Smooth muscle cell (in vitro differentiated cells): ENCODE results near the gene CLEC1B. TPM values are rescaled to one million over a fixed set of nuclear protein-coding genes. Genes with fewer than 3 reads are reported as not detected.

Experiments
- DNase-seq: peaks from one replicate; lab custom pipeline; 2025; ENCODE audit not compliant: unreplicated experiment; lab: John Stamatoyannopoulos, UW
- H2AFZ ChIP-seq: fragments of 200-600 bp; sonication (generic); 2 replicates; pipeline ENCODE4 v1.6.0; 2016; ENCODE audit warnings: antibody characterized with exemption, low read depth, mild to moderate bottlenecking
- H3F3A ChIP-seq: fragments of 200-600 bp; sonication (generic); 2 replicates; pipeline ENCODE4 v1.6.0; 2017; ENCODE audit warnings: antibody characterized with exemption, low read depth
- H3K27ac ChIP-seq: fragments of 200-600 bp; sonication (generic); 2 replicates; pipeline ENCODE4 v1.5.1; 2016; ENCODE audit warnings: low read depth, mild to moderate bottlenecking
- H3K27me3 ChIP-seq: fragments of 200-600 bp; sonication (generic); 2 replicates; pipeline ENCODE4 v1.6.1; 2016; ENCODE audit warnings: low read depth, mild to moderate bottlenecking
- H3K36me3 ChIP-seq: fragments of 200-600 bp; sonication (generic); 2 replicates; pipeline ENCODE4 v1.5.1; 2016; ENCODE audit warnings: low read depth
- H3K4me1 ChIP-seq: fragments of 200-600 bp; sonication (generic); 2 replicates; pipeline ENCODE4 v1.5.1; 2016; ENCODE audit warnings: low read depth
- H3K4me2 ChIP-seq: fragments of 200-600 bp; sonication (generic); 2 replicates; pipeline ENCODE4 v1.6.0; 2016; ENCODE audit warnings: mild to moderate bottlenecking
- H3K4me3 ChIP-seq: fragments of 200-600 bp; sonication (generic); 2 replicates; pipeline ENCODE4 v1.5.1; 2016; ENCODE audit warnings: mild to moderate bottlenecking
- H3K79me2 ChIP-seq: fragments of 200-600 bp; sonication (generic); 2 replicates; pipeline ENCODE4 v1.6.0; 2016; ENCODE audit warnings: low read depth, mild to moderate bottlenecking
- H3K9ac ChIP-seq: fragments of 200-600 bp; sonication (generic); 2 replicates; pipeline ENCODE4 v1.6.0; 2016; ENCODE audit warnings: low read depth
- H3K9me3 ChIP-seq: fragments of 200-600 bp; sonication (generic); replicated peaks from 2 replicates; pipeline ENCODE4 v1.5.1; 2016; ENCODE audit warnings: low read depth
- H4K20me1 ChIP-seq: fragments of 200-600 bp; sonication (generic); 2 replicates; pipeline ENCODE4 v1.6.0; 2016; ENCODE audit warnings: low read depth
- WGBS: methylation state at CpG from one replicate; pipeline ENCODE4 v1.1.7; 2016; ENCODE audit warnings: low lambda C conversion rate; 5-methylcytosine and 5-hydroxymethylcytosine counted together
- polyA plus RNA-seq: library from polyadenylated mRNA; unstranded; fragments of >200 nt; fragmentation: Nextera tagmentation; extraction: Ambion mirVana; gene quantifications from 2 replicates; pipeline ENCODE4 v1.2.1, GENCODE V29; 2016
- total RNA-seq: library from RNA; depleted of rRNA; stranded (reverse); fragments of >200 nt; gene quantifications from 2 replicates; pipeline ENCODE4 v1.2.3, GENCODE V29; 2014
- TF ChIP-seq, protein P1 (sequence below): fragments of 200-600 bp; sonication (generic); IDR thresholded peaks from 2 replicates; pipeline ENCODE4 v1.5.1; 2017; ENCODE audit warnings: borderline replicate concordance, mild to moderate bottlenecking, antibody characterized with exemption; ENCODE audit not compliant: insufficient read depth, poor library complexity, severe bottlenecking

Gene CLEC1B
- total RNA-seq (2.5 and 2.9 TPM in 2 replicates), polyA plus RNA-seq (2.8 and 4.1 TPM in 2 replicates)

DNA sequence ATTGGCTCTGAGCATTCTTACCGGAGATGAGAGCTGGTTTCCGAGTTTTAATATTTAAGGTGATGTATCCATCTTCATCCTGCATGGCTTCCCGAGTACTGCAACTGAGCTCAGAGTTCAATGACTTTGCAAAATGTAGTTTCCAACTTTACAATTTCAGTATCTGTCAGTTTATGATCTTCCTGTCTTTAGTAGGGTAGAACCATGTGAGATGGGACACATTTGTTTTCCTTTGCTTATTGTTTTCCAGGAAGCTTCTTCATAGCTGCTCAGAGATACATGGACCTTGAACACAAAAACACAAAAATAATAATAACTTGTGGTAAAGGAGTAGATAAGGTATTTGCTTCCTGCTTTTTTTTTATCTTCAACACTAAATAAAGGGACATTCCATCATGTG, at the start of gene CLEC1B:
Gene CLEC1B, minus strand, starts transcription at position 106 of the 400 bp plus-strand sequence. Its CDS starts 21 bp downstream, at position 85.
- Histone ChIP-seq H3K36me3 (no peaks in the 10 kb centered on the region), H3F3A (peaks cover 11% of the 10 kb centered on the region), H3K9ac (no peak within 1 kb of the TSS), H3K27ac (peak within 1 kb of the TSS; percentile 81), H3K4me3 (no peak within 1 kb of the TSS), H3K79me2 (no peaks in the 10 kb centered on the region), H3K4me2 (peak within 1 kb of the TSS; percentile 71), H3K27me3 (no peaks in the 10 kb centered on the region), H4K20me1 (no peaks in the 10 kb centered on the region), H3K4me1 (peaks cover 9% of the 10 kb centered on the region), H2AFZ (no peak within 1 kb of the TSS), H3K9me3 (no peaks in the 10 kb centered on the region)
- TF ChIP-seq, protein P1, sequence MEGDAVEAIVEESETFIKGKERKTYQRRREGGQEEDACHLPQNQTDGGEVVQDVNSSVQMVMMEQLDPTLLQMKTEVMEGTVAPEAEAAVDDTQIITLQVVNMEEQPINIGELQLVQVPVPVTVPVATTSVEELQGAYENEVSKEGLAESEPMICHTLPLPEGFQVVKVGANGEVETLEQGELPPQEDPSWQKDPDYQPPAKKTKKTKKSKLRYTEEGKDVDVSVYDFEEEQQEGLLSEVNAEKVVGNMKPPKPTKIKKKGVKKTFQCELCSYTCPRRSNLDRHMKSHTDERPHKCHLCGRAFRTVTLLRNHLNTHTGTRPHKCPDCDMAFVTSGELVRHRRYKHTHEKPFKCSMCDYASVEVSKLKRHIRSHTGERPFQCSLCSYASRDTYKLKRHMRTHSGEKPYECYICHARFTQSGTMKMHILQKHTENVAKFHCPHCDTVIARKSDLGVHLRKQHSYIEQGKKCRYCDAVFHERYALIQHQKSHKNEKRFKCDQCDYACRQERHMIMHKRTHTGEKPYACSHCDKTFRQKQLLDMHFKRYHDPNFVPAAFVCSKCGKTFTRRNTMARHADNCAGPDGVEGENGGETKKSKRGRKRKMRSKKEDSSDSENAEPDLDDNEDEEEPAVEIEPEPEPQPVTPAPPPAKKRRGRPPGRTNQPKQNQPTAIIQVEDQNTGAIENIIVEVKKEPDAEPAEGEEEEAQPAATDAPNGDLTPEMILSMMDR, result no peak
- DNase-seq, result no peak
- WGBS, result 98% methylated on average over 3 of the region's 3 CpGs

DNA sequence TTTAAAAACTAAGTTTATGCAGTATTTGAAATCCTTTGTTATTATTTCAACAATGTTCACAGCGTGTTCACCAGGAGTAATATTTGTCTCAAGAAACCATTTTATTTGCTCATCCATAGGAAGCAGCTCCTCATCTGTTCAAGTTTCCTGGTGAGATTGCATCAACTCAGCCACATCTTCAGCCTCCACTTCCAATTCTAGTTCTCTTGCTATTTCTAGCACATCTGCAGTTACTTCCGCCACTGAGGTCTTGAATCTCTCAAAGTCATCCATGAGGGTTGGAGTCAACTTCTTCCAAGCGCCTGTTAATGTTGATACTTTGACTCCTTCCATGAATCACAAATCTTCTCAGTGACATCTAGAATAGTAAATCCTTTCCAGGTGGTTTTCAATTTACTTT, 49.6 kb upstream of the CLEC1B start:
- Histone ChIP-seq H3F3A (no peaks in the 10 kb centered on the region), H4K20me1 (no peaks in the 10 kb centered on the region), H3K4me1 (no peaks in the 10 kb centered on the region), H3K27me3 (no peaks in the 10 kb centered on the region), H2AFZ (no peak overlapping the region), H3K27ac (no peak overlapping the region), H3K9ac (no peak overlapping the region), H3K4me2 (no peak overlapping the region), H3K9me3 (no peaks in the 10 kb centered on the region), H3K79me2 (no peaks in the 10 kb centered on the region), H3K4me3 (no peak overlapping the region), H3K36me3 (no peaks in the 10 kb centered on the region)
- WGBS, result 93% methylated on average over 3 of the region's 3 CpGs
- no peak for DNase-seq
- TF ChIP-seq, protein P1, result no peak

DNA sequence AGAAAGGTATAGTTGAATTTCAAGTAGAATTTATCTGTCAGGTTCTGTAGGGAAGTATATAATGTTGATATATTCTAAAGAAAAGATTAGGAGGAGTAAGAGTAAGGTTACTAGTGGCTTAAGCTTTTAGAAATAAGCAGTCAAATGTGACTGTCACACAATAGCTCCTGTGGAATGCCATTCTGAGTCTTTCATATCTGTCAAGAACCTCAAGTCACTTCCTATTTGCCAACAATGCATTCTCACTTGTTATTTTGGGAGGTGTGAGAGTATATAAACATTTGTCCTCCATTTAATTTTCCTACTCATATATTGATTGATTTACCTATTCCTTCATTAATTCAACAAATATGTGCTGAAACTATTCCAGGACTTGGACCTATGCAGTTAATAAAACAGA, 43.2 kb upstream of the CLEC1B start:
- no peaks in the 10 kb centered on the region for H3K79me2 ChIP-seq
- H3K4me2 ChIP-seq, result no peak overlapping the region
- no peaks in the 10 kb centered on the region for H3K9me3 ChIP-seq
- H2AFZ ChIP-seq, result no peak overlapping the region
- H3K9ac ChIP-seq, result no peak overlapping the region
- no peaks in the 10 kb centered on the region for H3F3A ChIP-seq
- no peaks in the 10 kb centered on the region for H3K4me1 ChIP-seq
- no peaks in the 10 kb centered on the region for H3K27me3 ChIP-seq
- H3K4me3 ChIP-seq, result no peak overlapping the region
- no peak for DNase-seq
- TF ChIP-seq, protein P1, result no peak
- no peaks in the 10 kb centered on the region for H4K20me1 ChIP-seq
- H3K27ac ChIP-seq, result no peak overlapping the region
- no peaks in the 10 kb centered on the region for H3K36me3 ChIP-seq

DNA sequence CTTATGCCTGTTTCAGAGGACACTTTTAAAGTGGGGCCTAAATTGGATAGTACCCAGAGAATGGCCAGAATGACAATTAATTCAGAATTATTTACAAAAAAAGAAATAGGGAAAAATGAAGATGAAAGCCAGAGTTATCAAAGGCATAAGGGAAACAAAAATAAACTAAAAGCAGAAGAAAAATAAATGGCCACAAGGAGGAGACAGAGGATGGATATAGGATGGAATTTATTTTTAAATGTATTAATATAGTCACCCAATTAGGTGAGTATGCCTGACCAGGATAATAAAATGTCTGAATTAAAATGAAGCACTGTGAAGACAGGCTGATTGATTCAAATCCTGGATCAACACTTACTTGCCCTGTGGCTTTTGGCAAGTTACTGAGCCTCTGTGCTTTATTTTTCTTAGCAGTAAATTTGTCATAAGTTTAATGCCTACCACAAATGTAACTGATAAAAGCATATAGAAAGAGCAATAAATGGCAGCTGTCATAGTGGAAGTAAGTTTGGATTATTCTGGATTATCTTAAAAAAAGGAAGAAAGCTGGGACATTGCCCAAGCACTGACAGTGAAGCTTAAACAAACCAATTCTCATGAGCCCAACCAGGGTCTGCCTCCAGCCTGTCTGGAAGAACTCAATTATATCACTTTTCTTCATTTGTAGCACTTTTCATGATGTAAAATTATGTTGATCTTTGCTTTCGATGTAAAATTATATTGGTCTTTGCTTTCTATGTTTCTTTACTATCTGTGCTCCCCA, 35.0 kb upstream of the CLEC1B start:
- Histone ChIP-seq H3K36me3 (no peaks in the 10 kb centered on the region), H3K9ac (no peak overlapping the region), H3K79me2 (no peaks in the 10 kb centered on the region), H3K9me3 (no peaks in the 10 kb centered on the region), H4K20me1 (no peaks in the 10 kb centered on the region), H3K4me3 (no peak overlapping the region), H3F3A (no peaks in the 10 kb centered on the region), H3K4me2 (no peak overlapping the region), H3K4me1 (no peaks in the 10 kb centered on the region), H3K27ac (no peak overlapping the region), H3K27me3 (no peaks in the 10 kb centered on the region), H2AFZ (no peak overlapping the region)
- WGBS, result 96% methylated on average over 1 of the region's 1 CpG
- TF ChIP-seq, protein P1, result peak; percentile 63
- no peak for DNase-seq
